OCI-LY1 (cell line): ENCODE results near the gene SPINK2.

Experiments used
- H2AFZ ChIP-seq: fragments of 200-600 bp; sonication (generic), shearing (Covaris generic); 2 replicates; pipeline ENCODE4 v1.6.0; 2014; ENCODE audit warnings: antibody characterized with exemption, mild to moderate bottlenecking, low read length
- H3F3A ChIP-seq: fragments of 200-600 bp; sonication (generic), shearing (Covaris generic); 2 replicates; pipeline ENCODE4 v1.6.0; 2014; ENCODE audit warnings: mild to moderate bottlenecking, antibody characterized with exemption, low read length, moderate library complexity; ENCODE audit not compliant: insufficient read depth
- H3K27ac ChIP-seq: fragments of 200-600 bp; sonication (generic); 2 replicates; pipeline ENCODE4 v1.5.1; 2014; ENCODE audit warnings: low read length, mixed run types, mild to moderate bottlenecking, low read depth; ENCODE audit not compliant: poor library complexity, severe bottlenecking
- H3K27me3 ChIP-seq: fragments of 200-600 bp; sonication (generic); 2 replicates; pipeline ENCODE4 v1.6.0; 2014; ENCODE audit warnings: antibody characterized with exemption, mild to moderate bottlenecking, low read length, moderate library complexity; ENCODE audit not compliant: insufficient read depth
- H3K36me3 ChIP-seq: fragments of 200-600 bp; sonication (generic); 2 replicates; pipeline ENCODE4 v1.6.1; 2014; ENCODE audit warnings: mild to moderate bottlenecking, antibody characterized with exemption, low read length, moderate library complexity, mixed read lengths; ENCODE audit not compliant: insufficient read depth
- H3K4me1 ChIP-seq: fragments of 200-600 bp; sonication (generic); 2 replicates; pipeline ENCODE4 v1.5.1; 2014; ENCODE audit warnings: mild to moderate bottlenecking, low read length, moderate library complexity; ENCODE audit not compliant: insufficient read depth, severe bottlenecking
- H3K4me2 ChIP-seq: fragments of 200-600 bp; sonication (generic), shearing (Covaris generic); 2 replicates; pipeline ENCODE4 v1.6.1; 2014; ENCODE audit warnings: low read length
- H3K4me3 ChIP-seq: fragments of 200-600 bp; sonication (generic); 2 replicates; pipeline ENCODE4 v1.5.1; 2014; ENCODE audit warnings: low read length, low read depth, mild to moderate bottlenecking, mixed read lengths; ENCODE audit not compliant: poor library complexity, severe bottlenecking
- H3K79me2 ChIP-seq: fragments of 200-600 bp; shearing (Covaris generic); 2 replicates; pipeline ENCODE4 v1.6.1; 2016; ENCODE audit warnings: mixed run types, low read length, mixed read lengths; ENCODE audit not compliant: insufficient read depth
- H3K9ac ChIP-seq: fragments of 200-600 bp; sonication (generic), shearing (Covaris generic); 2 replicates; pipeline ENCODE4 v1.6.1; 2014; ENCODE audit warnings: mild to moderate bottlenecking, low read length, mixed read lengths
- H3K9me2 ChIP-seq: fragments of 200-600 bp; sonication (generic), shearing (Covaris generic); 2 replicates; pipeline ENCODE4 v1.6.1; 2014; ENCODE audit warnings: low read depth, mild to moderate bottlenecking, low read length, mixed read lengths
- H3K9me3 ChIP-seq: fragments of 200-600 bp; shearing (Covaris generic); 2 replicates; pipeline ENCODE4 v1.6.1; 2014; ENCODE audit warnings: low read length, mixed read lengths
- H4K20me1 ChIP-seq: fragments of 200-600 bp; sonication (generic), shearing (Covaris generic); 2 replicates; pipeline ENCODE4 v1.6.0; 2016; ENCODE audit warnings: mild to moderate bottlenecking, low read length; ENCODE audit not compliant: insufficient read depth
- CTCF ChIP-seq: fragments of 200-600 bp; sonication (generic), shearing (Covaris generic); IDR thresholded peaks from 2 replicates; pipeline ENCODE4 v1.5.1; 2017; ENCODE audit warnings: mild to moderate bottlenecking, antibody characterized with exemption, low read length, moderate library complexity, mixed read lengths
- EZH2 ChIP-seq: fragments of 200-600 bp; sonication (generic), shearing (Covaris generic); IDR thresholded peaks from 2 replicates; pipeline ENCODE4 v1.8.0; 2017; ENCODE audit warnings: borderline replicate concordance, mixed run types, mild to moderate bottlenecking, antibody characterized with exemption, low read length, moderate library complexity, mixed read lengths

SPINK2 gene

GRCh38 chr4:56796211-56796610 lies 25.3 kb downstream of the SPINK2 start:
- H3K79me2 ChIP-seq: no peaks in the 10 kb centered on the region
- H4K20me1 ChIP-seq: no peaks in the 10 kb centered on the region
- H3K4me1 ChIP-seq: peaks cover 5% of the 10 kb centered on the region
- no peaks in the 10 kb centered on the region for H3K27me3 ChIP-seq
- H3K27ac ChIP-seq: no peak overlapping the region
- no peaks in the 10 kb centered on the region for H3F3A ChIP-seq
- H3K9me3 ChIP-seq: no peaks in the 10 kb centered on the region
- TF ChIP-seq EZH2 (no peak), CTCF (no peak)
- H3K4me2 ChIP-seq: no peak overlapping the region
- H3K9me2 ChIP-seq: no peaks in the 10 kb centered on the region
- no peaks in the 10 kb centered on the region for H3K36me3 ChIP-seq
- no peak overlapping the region for H3K9ac ChIP-seq
- H2AFZ ChIP-seq: no peak overlapping the region
- H3K4me3 ChIP-seq: no peak overlapping the region

- Histone ChIP-seq H3K36me3 (no peaks in the 10 kb centered on the region), H3K9me3 (no peaks in the 10 kb centered on the region), H3F3A (no peaks in the 10 kb centered on the region), H2AFZ (no peak overlapping the region), H3K4me3 (no peak overlapping the region), H3K4me2 (no peak overlapping the region), H3K4me1 (no peaks in the 10 kb centered on the region), H3K79me2 (no peaks in the 10 kb centered on the region), H3K9ac (no peak overlapping the region), H3K9me2 (no peaks in the 10 kb centered on the region), H3K27ac (no peak overlapping the region), H4K20me1 (no peaks in the 10 kb centered on the region), H3K27me3 (no peaks in the 10 kb centered on the region)
- TF ChIP-seq CTCF (no peak), EZH2 (no peak)
These were observed 30.2 kb downstream of the SPINK2 start for GRCh38 chr4:56791316-56791715.

GRCh38 chr4:56790691-56791091 lies 30.8 kb downstream of the SPINK2 start:
- Histone ChIP-seq H3K79me2 (no peaks in the 10 kb centered on the region), H3K36me3 (no peaks in the 10 kb centered on the region), H3K4me2 (no peak overlapping the region), H4K20me1 (no peaks in the 10 kb centered on the region), H3K27ac (no peak overlapping the region), H3K27me3 (no peaks in the 10 kb centered on the region), H2AFZ (no peak overlapping the region), H3F3A (no peaks in the 10 kb centered on the region), H3K9ac (no peak overlapping the region), H3K4me3 (no peak overlapping the region), H3K9me3 (no peaks in the 10 kb centered on the region), H3K4me1 (no peaks in the 10 kb centered on the region), H3K9me2 (no peaks in the 10 kb centered on the region)
- TF ChIP-seq EZH2 (no peak), CTCF (no peak)
